Cardiac fibroblast (primary cell): ENCODE results near the gene KRT10.
A peak's percentile ranks its signal among the peaks of the same experiment; 100 is the strongest.

ENCODE experiments used
- DNase-seq, 2 donors: peaks; one replicate each; pipeline versions ENCODE4 v3.0.0 to v3.0.0-alpha.2; 2010; ENCODE audit warnings: low read depth in 2 of 2
- H3K4me3 ChIP-seq, 2 donors: replicated peaks in 1 of 2; 1 replicate in 1 of 2; 2 replicates in 1 of 2; pipeline ENCODE4 v1.5.1; 2011; ENCODE audit warnings: low read depth in 2 of 2, low read length in 2 of 2, mild to moderate bottlenecking in 2 of 2, moderate library complexity in 1 of 2
- CTCF ChIP-seq: IDR thresholded peaks from one replicate; pipeline ENCODE4 v1.5.1; 2011; ENCODE audit warnings: low read depth, mild to moderate bottlenecking, low read length, inconsistent platforms

Gene KRT10

GRCh38 chr17:40791111-40791510 lies 31.3 kb downstream of the KRT10 start:
- no peak overlapping the region for H3K4me3 ChIP-seq
- DNase-seq: peak in 1 of 2 donors; percentile 15
- TF ChIP-seq CTCF: no peak

DNA sequence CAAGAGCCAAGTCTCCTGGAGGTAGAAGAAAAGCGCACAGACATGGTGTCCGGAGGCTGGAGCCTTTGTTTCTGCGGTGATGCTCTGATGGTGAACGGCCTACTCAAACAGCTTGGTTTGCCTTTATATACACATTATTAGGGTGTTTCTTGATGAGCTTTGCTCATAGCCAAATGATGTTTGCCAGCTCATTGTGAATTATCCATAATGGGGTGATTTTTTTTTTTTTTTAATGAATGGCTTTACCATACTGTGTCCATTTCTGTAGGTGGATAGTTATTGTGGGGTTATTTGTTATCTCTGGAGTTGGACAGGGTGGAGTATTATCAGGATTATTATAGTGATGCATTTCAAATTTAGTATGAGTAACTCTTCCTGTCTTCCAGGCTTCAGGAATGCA lies 40.0 kb downstream of the KRT10 start, which contains the start of gene KRT27:
Gene KRT27 (minus strand): TSS at position 101 of the 400 bp plus-strand sequence. CDS start 57 bp downstream, at position 44.
- TF ChIP-seq CTCF: no peak

GRCh38 chr17:40779181-40779909 lies 43.1 kb downstream of the KRT10 start:
- no peak overlapping the region for H3K4me3 ChIP-seq
- no peak for TF ChIP-seq CTCF

More for the DNA sequence above, 40.0 kb downstream of the KRT10 start, which contains the start of gene KRT27:
- H3K4me3 ChIP-seq: no peak within 1 kb of the TSS
- no peak for DNase-seq

DNA sequence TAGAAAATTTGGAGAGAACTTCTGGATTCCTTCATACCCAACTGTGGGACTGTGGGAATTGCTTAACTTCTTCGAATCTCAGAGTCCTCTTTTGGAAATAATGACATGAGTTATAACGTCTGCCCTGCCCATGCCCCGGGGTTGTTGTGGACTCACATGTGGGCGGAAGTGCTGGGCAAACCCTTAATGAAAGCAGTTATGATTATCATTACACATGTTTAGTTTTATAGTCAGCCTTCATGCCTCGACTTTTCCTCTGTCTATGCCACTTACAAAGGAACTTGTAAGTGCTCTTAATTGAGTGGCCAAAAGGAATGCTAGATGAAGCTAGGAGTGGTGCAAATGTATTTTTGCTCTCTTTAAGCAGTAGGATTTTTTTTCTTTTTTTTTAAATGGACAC lies 44.0 kb downstream of the KRT10 start:
- no peak for DNase-seq
- no peak for TF ChIP-seq CTCF
- H3K4me3 ChIP-seq: no peak overlapping the region

More at GRCh38 chr17:40779181-40779909, 43.1 kb downstream of the KRT10 start:
- no peak for DNase-seq

- DNase-seq: no peak
- no peak for TF ChIP-seq CTCF
- H3K4me3 ChIP-seq: no peak overlapping the region
These were observed 44.4 kb downstream of the KRT10 start for GRCh38 chr17:40777971-40778370.

- TF ChIP-seq CTCF: no peak
- DNase-seq: no peak
- no peak overlapping the region for H3K4me3 ChIP-seq
These were observed 45.0 kb downstream of the KRT10 start for GRCh38 chr17:40777459-40777858.
